Tibial artery (tissue), 4 donors: ENCODE results near the gene MAP3K8.

Experiments used
- DNase-seq, 2 donors: peaks; one replicate each; pipeline ENCODE4 v3.0.0-alpha.2; 2019
- H3K27ac ChIP-seq, 2 donors: fragments of 200-600 bp; sonication (generic) in 1 of 2; 1 replicate in 1 of 2; 2 replicates in 1 of 2; pipeline ENCODE4 v1.5.1; 2018 to 2019; ENCODE audit warnings: mild to moderate bottlenecking in 1 of 2
- H3K27me3 ChIP-seq, 2 donors: fragments of 200-600 bp; sonication (generic) in 1 of 2; one replicate each; pipeline versions ENCODE4 v1.5.1 to v1.6.0; 2016 to 2019
- H3K36me3 ChIP-seq, 3 donors: fragments of 200-600 bp; sonication (generic) in 2 of 3; one replicate each; pipeline ENCODE4 v1.5.1; 2016 to 2019; ENCODE audit warnings: mild to moderate bottlenecking in 2 of 3
- H3K4me1 ChIP-seq, 4 donors: fragments of 200-600 bp; sonication (generic) in 2 of 4; 1 replicate in 3 of 4; 2 replicates in 1 of 4; pipeline ENCODE4 v1.5.1; 2016 to 2019
- H3K4me3 ChIP-seq, 2 donors: fragments of 200-600 bp; sonication (generic) in 1 of 2; 1 replicate in 1 of 2; 2 replicates in 1 of 2; pipeline ENCODE4 v1.5.1; 2018 to 2019; ENCODE audit warnings: mild to moderate bottlenecking in 2 of 2
- H3K9me3 ChIP-seq, 3 donors: fragments of 200-600 bp; sonication (generic) in 1 of 3; one replicate each; pipeline ENCODE4 v1.5.1; 2016 to 2019
- intact Hi-C: fragments of 100-400 bp; cut with DNase I; formaldehyde crosslinking; loops from one replicate; pipeline ENCODE4 v1.15.0; 2023; ENCODE audit warnings: low total_unique reads
- TF ChIP-seq, protein P1 (sequence below), 2 experiments: fragments of 200-600 bp in 1 of 2; fragments of 450-650 bp in 1 of 2; IDR thresholded peaks; one replicate each; pipeline ENCODE4 v1.5.1; 2017 to 2019; ENCODE audit warnings: antibody characterized with exemption in 2 of 2, mild to moderate bottlenecking in 1 of 2, moderate library complexity in 1 of 2

The MAP3K8 gene

DNA sequence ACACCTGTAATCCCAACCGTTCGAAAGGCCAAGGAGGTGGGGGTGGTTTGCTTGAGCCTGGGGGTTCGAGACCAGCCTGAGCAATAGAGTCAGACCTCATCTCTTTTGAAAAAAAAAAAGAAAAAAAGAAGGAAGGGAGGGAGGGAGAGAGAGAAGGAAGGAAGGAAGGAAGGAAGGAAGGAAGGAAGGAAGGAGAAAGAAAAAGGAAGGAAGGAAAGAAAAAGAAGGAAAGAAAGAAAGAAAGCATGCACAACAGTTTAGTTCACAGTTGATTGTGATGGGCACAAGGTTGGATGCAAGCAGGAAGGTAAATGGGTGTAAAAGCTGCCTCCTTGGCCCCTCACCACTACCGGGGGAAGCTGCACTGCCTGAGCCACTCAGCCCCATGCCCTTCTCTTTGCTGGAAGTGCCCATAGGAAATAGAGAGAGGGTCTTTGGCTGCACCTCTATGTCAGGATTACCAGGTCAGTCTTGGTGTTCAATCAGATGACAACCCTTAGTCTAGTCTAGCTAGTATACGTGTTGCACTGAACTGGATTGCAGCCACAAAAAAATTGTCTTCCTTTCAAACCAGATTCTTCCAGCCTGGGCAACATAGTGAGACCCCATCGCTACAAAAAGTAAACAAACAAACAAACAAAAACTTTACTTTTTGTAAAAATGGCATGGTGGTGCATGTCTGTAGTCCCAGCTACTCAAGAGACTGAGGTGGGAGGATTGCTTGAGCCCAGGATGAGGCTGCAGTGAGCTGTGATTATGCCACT is 20.0 kb downstream of the MAP3K8 start:
- Histone ChIP-seq H3K4me1 (peaks cover 0 to 74% (median 47%) of the 10 kb centered on the region in 4 donors), H3K4me3 (peak overlapping the region in 1 of 2 donors; percentile 9), H3K9me3 (no peaks in the 10 kb centered on the region), H3K27ac (peak overlapping the region; percentile 69 to 76), H3K36me3 (peaks cover 56 to 62% (median 61%) of the 10 kb centered on the region in 3 donors), H3K27me3 (no peaks in the 10 kb centered on the region)
- intact Hi-C loops: no loop called here
- TF ChIP-seq, protein P1, sequence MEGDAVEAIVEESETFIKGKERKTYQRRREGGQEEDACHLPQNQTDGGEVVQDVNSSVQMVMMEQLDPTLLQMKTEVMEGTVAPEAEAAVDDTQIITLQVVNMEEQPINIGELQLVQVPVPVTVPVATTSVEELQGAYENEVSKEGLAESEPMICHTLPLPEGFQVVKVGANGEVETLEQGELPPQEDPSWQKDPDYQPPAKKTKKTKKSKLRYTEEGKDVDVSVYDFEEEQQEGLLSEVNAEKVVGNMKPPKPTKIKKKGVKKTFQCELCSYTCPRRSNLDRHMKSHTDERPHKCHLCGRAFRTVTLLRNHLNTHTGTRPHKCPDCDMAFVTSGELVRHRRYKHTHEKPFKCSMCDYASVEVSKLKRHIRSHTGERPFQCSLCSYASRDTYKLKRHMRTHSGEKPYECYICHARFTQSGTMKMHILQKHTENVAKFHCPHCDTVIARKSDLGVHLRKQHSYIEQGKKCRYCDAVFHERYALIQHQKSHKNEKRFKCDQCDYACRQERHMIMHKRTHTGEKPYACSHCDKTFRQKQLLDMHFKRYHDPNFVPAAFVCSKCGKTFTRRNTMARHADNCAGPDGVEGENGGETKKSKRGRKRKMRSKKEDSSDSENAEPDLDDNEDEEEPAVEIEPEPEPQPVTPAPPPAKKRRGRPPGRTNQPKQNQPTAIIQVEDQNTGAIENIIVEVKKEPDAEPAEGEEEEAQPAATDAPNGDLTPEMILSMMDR (IDR thresholded peaks at IDR 0.05): no peak
- no peak for DNase-seq

DNA sequence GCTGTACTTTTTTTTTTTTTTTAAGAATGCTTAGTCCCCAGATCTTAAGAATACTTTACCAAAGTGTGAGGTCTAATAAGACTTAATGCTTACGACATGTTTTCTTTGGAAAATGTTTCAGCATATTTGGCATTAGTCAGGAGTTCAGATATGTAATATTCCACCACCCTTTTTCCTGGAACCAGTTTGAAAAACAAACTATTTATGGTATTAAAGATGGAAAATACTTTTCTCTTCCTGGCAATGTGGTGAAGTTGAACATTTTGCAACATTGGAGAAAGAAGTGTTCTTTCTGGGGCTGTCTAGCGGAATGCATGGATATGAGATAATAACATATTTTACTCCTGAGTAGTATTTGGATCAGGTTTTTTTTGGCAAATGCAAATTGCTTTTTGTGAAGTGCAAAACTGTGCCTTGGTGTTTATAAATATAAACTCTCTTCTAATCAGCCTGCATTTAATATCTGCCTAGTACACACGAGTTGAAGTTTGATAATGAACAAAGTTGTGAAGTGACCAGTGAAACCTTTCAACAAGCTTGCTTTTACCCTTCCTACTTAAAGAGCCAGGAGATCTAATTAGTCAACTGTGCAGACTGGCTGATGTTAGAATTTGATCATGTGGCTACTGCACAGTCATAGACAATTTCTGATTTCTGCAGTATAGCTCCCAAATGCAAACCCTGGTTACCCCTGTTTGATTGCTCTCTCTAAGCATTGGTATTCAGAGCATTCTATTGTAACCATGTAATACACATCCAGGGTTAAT is 20.9 kb downstream of the MAP3K8 start:
- H3K9me3 ChIP-seq: no peaks in the 10 kb centered on the region
- peak overlapping the region in 1 of 2 donors; percentile 9 for H3K4me3 ChIP-seq
- H3K4me1 ChIP-seq: peaks cover 0 to 70% (median 47%) of the 10 kb centered on the region in 4 donors
- TF ChIP-seq, protein P1 (IDR thresholded peaks at IDR 0.05): peak in 1 of 2 experiments; percentile 19
- peaks cover 56 to 63% (median 62%) of the 10 kb centered on the region in 3 donors for H3K36me3 ChIP-seq
- no peak for DNase-seq
- intact Hi-C loops: no loop called here
- H3K27ac ChIP-seq: peak overlapping the region; percentile 69 to 76
- H3K27me3 ChIP-seq: no peaks in the 10 kb centered on the region

DNA sequence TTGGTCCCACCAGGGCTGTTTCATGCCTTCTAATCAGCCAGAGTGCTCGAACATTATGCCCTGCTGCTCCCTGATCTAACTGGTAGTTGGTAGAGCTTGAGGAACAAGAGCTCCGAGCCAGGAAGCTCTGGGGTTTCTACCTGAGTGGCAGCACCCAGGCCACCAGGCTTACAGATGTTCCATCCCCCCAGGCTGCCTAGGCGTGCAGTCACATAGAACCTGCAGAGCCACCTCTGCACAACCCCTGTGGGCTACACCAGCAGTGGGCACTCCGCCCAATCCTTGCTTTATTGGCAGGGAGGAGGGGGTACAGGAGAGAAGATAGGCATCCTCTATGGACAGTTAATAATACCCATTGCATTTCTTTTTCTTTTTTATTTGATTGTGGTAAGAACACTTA is 21.8 kb downstream of the MAP3K8 start:
- peaks cover 56 to 63% (median 62%) of the 10 kb centered on the region in 3 donors for H3K36me3 ChIP-seq
- intact Hi-C loops: no loop called here

DNA sequence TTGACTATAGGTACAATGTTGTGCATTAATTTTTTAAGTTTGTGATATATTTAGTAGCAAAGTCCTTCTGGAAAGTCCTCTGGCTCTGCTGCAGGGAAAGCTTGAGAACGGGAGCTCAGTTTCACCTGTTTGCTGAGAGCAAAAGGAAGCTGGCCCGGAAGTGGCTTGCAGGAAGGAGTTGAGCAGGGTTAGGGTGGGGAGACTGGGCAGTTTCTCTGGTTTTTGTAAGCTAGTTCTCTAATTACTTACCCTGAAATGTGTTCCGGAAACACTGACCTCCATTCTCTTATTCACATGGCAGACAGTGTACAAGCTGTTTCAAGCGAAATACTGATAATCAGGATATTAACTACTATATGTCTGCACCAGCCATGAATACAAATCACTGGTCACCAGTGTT is 22.3 kb downstream of the MAP3K8 start:
- TF ChIP-seq, protein P1 (IDR thresholded peaks at IDR 0.05): no peak
- peaks cover 0 to 69% (median 47%) of the 10 kb centered on the region in 4 donors for H3K4me1 ChIP-seq
- H3K4me3 ChIP-seq: no peak overlapping the region
- intact Hi-C loops: no loop called here
- no peaks in the 10 kb centered on the region for H3K27me3 ChIP-seq
- peak in 1 of 2 donors; percentile 32 for DNase-seq
- H3K36me3 ChIP-seq: peaks cover 56 to 63% (median 62%) of the 10 kb centered on the region in 3 donors
- no peaks in the 10 kb centered on the region for H3K9me3 ChIP-seq
- H3K27ac ChIP-seq: peak overlapping the region; percentile 59 to 76

More for the DNA sequence above, 21.8 kb downstream of the MAP3K8 start:
- Histone ChIP-seq H3K9me3 (no peaks in the 10 kb centered on the region), H3K27ac (peak overlapping the region; percentile 59 to 76), H3K27me3 (no peaks in the 10 kb centered on the region), H3K4me3 (no peak overlapping the region), H3K4me1 (peaks cover 0 to 70% (median 47%) of the 10 kb centered on the region in 4 donors)
- DNase-seq: peak in 1 of 2 donors; percentile 35
- TF ChIP-seq, protein P1 (IDR thresholded peaks at IDR 0.05): no peak

DNA sequence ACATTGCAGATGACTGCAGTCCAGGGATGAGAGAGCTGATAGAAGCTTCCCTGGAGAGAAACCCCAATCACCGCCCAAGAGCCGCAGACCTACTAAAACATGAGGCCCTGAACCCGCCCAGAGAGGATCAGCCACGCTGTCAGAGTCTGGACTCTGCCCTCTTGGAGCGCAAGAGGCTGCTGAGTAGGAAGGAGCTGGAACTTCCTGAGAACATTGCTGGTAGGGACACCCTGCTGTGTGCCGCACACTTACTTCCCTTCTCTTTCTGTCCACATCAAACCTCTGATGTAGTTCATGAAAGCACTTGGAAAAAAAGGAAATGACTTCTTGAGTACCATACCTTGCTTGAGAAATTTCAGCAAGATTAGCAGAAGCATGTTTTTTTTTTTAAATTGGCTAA is 25.3 kb downstream of the MAP3K8 start:
- Histone ChIP-seq H3K36me3 (peaks cover 55 to 61% (median 56%) of the 10 kb centered on the region in 3 donors), H3K4me1 (peaks cover 0 to 44% (median 34%) of the 10 kb centered on the region in 4 donors), H3K27me3 (no peaks in the 10 kb centered on the region), H3K9me3 (no peaks in the 10 kb centered on the region), H3K27ac (peak overlapping the region in 1 of 2 donors; percentile 76), H3K4me3 (no peak overlapping the region)
- intact Hi-C loops: no loop called here
- TF ChIP-seq, protein P1 (IDR thresholded peaks at IDR 0.05): no peak
- DNase-seq: peak; percentile 65 to 71
